Epithelial cell of proximal tubule (primary cell): ENCODE results near the gene RIPK3. TPM values are rescaled to one million over a fixed set of nuclear protein-coding genes. Genes with fewer than 3 reads are reported as not detected.
"Not testable (repeated sequence)": the region's sequence is repeated elsewhere in the genome, so short reads cannot be mapped to it uniquely, and the experiment has no call there.

ENCODE experiments used
- DNase-seq: peaks from one replicate; pipeline ENCODE4 v3.0.0-alpha.2; 2011; ENCODE audit warnings: low read depth
- H3K4me3 ChIP-seq: 2 replicates; pipeline ENCODE4 v1.5.1; 2011; ENCODE audit warnings: low read depth, mild to moderate bottlenecking, low read length
- total RNA-seq: library from RNA; depleted of rRNA; stranded (reverse); fragments of >200 nt; gene quantifications from 2 replicates; pipeline ENCODE4 v1.2.3, GENCODE V29; 2015
- TF ChIP-seq, protein P1 (sequence below): conservative IDR thresholded peaks from 2 replicates; pipeline ENCODE4 v1.5.1; 2012; ENCODE audit warnings: low read depth, mild to moderate bottlenecking, low read length

Gene RIPK3
- total RNA-seq, 1 donor from 2014 or later = 7.6 TPM

DNA sequence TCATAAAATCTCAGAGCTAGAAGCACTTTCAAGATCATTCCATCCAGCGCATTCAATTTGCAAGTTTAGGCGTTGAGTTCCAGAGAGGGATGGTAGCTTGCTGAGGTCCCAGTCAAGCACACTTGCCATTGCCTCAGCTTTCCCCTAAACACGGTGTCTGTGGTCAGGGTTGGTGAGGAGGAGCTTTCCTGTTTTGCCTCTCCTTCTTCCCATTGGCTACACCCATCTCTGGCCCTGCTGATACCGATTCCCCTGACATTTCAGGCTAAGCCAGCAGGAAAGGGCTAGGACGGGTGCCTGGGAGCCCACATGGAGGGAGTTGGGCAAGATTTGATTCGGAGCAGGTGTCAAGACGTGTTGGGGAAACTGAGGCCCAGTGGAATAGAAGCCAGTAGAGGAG, 37.3 kb upstream of the RIPK3 start:
- no peak for DNase-seq
- H3K4me3 ChIP-seq = no peak overlapping the region
- TF ChIP-seq, protein P1, sequence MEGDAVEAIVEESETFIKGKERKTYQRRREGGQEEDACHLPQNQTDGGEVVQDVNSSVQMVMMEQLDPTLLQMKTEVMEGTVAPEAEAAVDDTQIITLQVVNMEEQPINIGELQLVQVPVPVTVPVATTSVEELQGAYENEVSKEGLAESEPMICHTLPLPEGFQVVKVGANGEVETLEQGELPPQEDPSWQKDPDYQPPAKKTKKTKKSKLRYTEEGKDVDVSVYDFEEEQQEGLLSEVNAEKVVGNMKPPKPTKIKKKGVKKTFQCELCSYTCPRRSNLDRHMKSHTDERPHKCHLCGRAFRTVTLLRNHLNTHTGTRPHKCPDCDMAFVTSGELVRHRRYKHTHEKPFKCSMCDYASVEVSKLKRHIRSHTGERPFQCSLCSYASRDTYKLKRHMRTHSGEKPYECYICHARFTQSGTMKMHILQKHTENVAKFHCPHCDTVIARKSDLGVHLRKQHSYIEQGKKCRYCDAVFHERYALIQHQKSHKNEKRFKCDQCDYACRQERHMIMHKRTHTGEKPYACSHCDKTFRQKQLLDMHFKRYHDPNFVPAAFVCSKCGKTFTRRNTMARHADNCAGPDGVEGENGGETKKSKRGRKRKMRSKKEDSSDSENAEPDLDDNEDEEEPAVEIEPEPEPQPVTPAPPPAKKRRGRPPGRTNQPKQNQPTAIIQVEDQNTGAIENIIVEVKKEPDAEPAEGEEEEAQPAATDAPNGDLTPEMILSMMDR = no peak

DNA sequence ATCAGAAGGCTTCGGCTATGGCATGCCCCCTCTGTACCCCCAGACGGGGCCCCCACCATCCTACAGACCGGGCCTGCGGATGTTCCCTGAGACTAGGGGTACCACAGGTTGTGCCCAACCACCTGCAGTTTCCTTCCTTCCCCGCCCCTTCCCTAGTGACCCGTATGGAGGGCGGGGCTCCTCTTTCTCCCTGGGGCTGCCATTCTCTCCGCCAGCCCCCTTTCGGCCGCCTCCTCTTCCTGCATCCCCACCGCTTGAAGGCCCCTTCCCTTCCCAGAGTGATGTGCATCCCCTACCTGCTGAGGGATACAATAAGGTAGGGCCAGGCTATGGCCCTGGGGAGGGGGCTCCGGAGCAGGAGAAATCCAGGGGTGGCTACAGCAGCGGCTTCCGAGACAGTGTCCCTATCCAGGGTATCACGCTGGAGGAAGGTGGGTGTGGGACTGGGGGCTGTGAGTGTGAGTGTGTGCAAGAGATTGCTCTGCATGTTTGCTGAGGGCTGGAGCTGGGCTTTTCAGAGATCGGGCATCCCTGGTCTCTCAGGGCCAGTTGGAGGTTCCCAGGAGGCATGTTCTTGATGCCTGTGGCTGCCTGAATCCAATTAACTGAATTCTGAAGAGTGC, 36.8 kb upstream of the RIPK3 start:
- DNase-seq = no peak
- TF ChIP-seq, protein P1 = no peak
- no peak overlapping the region for H3K4me3 ChIP-seq

DNA sequence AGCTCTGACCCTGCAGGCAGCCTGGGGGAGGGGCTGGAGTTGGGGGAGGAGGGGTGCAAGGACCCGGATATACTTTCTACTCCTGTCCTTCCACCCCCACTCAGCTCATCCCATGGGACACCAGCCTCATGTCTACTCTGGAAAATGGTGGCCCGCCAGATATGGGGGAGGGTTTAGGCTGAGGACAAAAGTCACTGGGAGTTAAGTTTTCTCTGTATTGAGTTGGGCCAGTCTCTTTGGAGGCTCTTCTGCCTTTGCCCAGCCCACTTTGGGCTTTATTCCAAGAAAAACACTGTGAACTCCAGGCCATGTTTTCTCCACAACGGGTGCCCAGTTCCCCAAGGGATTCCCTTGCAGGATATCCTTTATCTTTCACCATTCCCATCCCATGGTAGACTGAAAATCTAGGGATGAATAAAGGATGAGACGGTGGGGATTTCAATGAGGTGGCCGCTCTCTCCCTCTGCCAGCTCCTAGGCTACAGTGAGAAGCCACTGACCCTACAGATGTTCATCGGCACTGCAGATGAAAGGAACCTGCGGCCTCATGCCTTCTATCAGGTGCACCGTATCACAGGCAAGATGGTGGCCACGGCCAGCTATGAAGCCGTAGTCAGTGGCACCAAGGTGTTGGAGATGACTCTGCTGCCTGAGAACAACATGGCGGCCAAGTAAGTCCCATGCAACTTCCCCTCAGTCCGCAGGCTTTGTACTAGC, 33.1 kb upstream of the RIPK3 start:
- no peak for DNase-seq
- TF ChIP-seq, protein P1 = no peak
- no peak overlapping the region for H3K4me3 ChIP-seq

DNA sequence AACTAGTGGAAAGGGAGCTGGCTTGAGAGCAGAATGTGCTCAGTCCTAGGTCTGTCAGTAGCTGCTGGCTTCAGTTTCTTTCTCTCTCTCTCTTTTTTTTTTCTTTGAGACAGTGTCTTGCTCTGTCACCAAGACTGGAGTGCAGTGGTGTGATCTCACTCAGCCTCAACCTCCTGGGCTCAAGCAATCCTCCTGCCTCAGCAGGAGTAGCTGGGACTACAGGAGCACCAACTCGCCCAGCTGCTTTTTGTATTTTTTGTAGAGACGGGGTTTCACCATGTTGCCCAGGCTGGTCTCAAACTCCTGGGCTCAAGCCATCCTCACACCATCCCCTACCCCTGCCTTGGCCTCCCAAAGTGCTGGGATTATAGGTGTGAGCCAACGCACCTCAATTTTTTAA, 31.8 kb upstream of the RIPK3 start:
- not testable (repeated sequence) for DNase-seq, H3K4me3 ChIP-seq

DNA sequence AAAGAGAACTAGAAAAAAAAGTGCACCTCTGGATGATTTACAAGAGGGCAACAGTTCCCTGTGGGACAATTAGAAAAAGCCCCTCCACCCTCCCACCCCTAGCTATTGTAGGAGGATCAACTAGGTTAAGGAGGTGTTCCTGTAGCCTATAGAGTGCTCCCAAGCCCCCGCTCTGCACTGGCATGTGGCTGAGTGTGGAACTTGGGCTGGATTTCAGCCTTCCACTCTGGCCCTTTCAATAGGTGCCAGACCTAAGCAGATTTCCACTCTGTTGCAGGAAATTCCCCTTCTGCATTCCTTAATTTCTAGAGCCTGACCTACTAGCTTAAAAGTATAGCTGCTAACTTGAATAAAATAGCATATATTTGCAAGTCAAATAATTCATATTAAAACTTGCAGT, 31.0 kb upstream of the RIPK3 start:
- DNase-seq = no peak
- TF ChIP-seq, protein P1 = no peak
- H3K4me3 ChIP-seq = no peak overlapping the region

DNA sequence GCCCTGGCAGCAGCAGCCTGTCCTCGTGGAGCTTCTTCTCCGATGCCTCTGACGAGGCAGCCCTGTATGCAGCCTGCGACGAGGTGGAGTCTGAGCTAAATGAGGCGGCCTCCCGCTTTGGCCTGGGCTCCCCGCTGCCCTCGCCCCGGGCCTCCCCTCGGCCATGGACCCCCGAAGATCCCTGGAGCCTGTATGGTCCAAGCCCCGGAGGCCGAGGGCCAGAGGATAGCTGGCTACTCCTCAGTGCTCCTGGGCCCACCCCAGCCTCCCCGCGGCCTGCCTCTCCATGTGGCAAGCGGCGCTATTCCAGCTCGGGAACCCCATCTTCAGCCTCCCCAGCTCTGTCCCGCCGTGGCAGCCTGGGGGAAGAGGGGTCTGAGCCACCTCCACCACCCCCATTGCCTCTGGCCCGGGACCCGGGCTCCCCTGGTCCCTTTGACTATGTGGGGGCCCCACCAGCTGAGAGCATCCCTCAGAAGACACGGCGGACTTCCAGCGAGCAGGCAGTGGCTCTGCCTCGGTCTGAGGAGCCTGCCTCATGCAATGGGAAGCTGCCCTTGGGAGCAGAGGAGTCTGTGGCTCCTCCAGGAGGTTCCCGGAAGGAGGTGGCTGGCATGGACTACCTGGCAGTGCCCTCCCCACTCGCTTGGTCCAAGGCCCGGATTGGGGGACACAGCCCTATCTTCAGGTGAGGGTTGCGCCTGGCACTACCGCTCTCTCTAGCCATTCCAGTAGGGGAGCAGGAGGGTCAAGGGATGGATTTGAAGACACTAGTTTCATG, 30.3 kb upstream of the RIPK3 start:
- DNase-seq = no peak
- H3K4me3 ChIP-seq = no peak overlapping the region

DNA sequence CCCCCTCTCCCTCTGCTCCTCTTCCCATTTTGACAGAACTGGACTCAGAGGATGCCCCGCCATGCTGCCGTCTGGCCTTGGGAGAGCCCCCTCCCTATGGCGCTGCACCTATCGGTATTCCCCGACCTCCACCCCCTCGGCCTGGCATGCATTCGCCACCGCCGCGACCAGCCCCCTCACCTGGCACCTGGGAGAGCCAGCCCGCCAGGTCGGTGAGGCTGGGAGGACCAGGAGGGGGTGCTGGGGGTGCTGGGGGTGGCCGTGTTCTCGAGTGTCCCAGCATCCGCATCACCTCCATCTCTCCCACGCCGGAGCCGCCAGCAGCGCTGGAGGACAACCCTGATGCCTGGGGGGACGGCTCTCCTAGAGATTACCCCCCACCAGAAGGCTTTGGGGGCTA, 29.7 kb upstream of the RIPK3 start:
- TF ChIP-seq, protein P1 = no peak
- DNase-seq = no peak
- H3K4me3 ChIP-seq = no peak overlapping the region

More for the DNA sequence above, 30.3 kb upstream of the RIPK3 start:
- TF ChIP-seq, protein P1 = no peak
